Endothelial cell of umbilical vein (primary cell): ENCODE data around the gene VAT1. TPM values are rescaled to one million over a fixed set of nuclear protein-coding genes. Genes with fewer than 3 reads are reported as not detected.

ENCODE experiments used
- BruUV-seq: library from RNA; stranded (reverse); fragments of 400-500 nt; replicated peaks from 2 replicates; lab custom pipeline; 2021; lab: Mats Ljungman, UMichigan
- CTCF ChIA-PET: fragments of 300-600, 350-600 bp; sonication (Branson Sonifier 250); formaldehyde crosslinking; loops from one replicate; lab custom pipeline; 2021; ENCODE audit warnings: antibody characterized with exemption, inconsistent platforms; lab: Charles Lee
- POLR2A ChIA-PET: fragments of 300-600, 350-600 bp; sonication (Branson Sonifier 250); formaldehyde crosslinking; loops from one replicate; lab custom pipeline; 2021; ENCODE audit warnings: antibody characterized with exemption, inconsistent platforms; lab: Charles Lee
- DNase-seq: peaks from one replicate; pipeline ENCODE4 v3.0.0-alpha.2; 2011; ENCODE audit warnings: low read depth, low spot score
- FAIRE-seq: peaks from 2 replicates; lab custom pipeline; 2011; peaks lifted over from hg19 to GRCh38; lab: Jason Lieb, UNC
- H2AFZ ChIP-seq: 2 replicates; pipeline ENCODE4 v1.6.0; 2012; ENCODE audit warnings: low read depth, low read length, control low read depth, inconsistent platforms
- H3K27ac ChIP-seq: 2 replicates; pipeline ENCODE4 v1.5.1; 2011; ENCODE audit warnings: low read depth, mild to moderate bottlenecking, control low read depth, low read length, moderate library complexity; ENCODE audit not compliant: insufficient read depth
- H3K27me3 ChIP-seq, 2 experiments: 2 replicates each; pipeline versions ENCODE4 v1.6.0 to v1.6.1; 2011; ENCODE audit warnings: low read length in 2 of 2, mixed read lengths in 1 of 2; ENCODE audit not compliant: control insufficient read depth in 2 of 2, insufficient read depth in 2 of 2
- H3K36me3 ChIP-seq, 2 experiments: 2 replicates in 1 of 2; 3 replicates in 1 of 2; pipeline ENCODE4 v1.5.1; 2011; ENCODE audit warnings: low read length in 2 of 2, mild to moderate bottlenecking in 1 of 2, moderate library complexity in 1 of 2; ENCODE audit not compliant: control insufficient read depth in 2 of 2, insufficient read depth in 2 of 2; ENCODE audit errors: extremely low read depth in 1 of 2
- H3K4me1 ChIP-seq: 3 replicates; pipeline ENCODE4 v1.5.1; 2011; ENCODE audit warnings: mild to moderate bottlenecking, low read length; ENCODE audit not compliant: control insufficient read depth, insufficient read depth; ENCODE audit errors: extremely low read depth
- H3K4me2 ChIP-seq: 2 replicates; pipeline ENCODE4 v1.6.1; 2011; ENCODE audit warnings: low read length, control low read depth, mixed read lengths; ENCODE audit not compliant: insufficient read depth
- H3K4me3 ChIP-seq, 3 experiments: fragments of 200-600 bp in 1 of 3; sonication (generic), shearing (Covaris generic) in 1 of 3; replicated peaks in 1 of 3; 2 replicates each; pipeline ENCODE4 v1.5.1; 2011 to 2016; ENCODE audit warnings: control low read depth in 3 of 3, low read length in 3 of 3, mild to moderate bottlenecking in 2 of 3, inconsistent platforms in 1 of 3, low read depth in 1 of 3, moderate library complexity in 1 of 3; ENCODE audit not compliant: insufficient read depth in 1 of 3
- H3K79me2 ChIP-seq: 2 replicates; pipeline ENCODE4 v1.6.0; 2012; ENCODE audit warnings: low read length, inconsistent platforms; ENCODE audit not compliant: control insufficient read depth, insufficient read depth
- H3K9ac ChIP-seq: replicated peaks from 2 replicates; pipeline ENCODE3; 2011; ENCODE audit warnings: low read length, control low read depth; ENCODE audit not compliant: insufficient read depth; ENCODE audit errors: extremely low read depth
- H3K9me1 ChIP-seq: replicated peaks from 3 replicates; pipeline ENCODE4 v1.6.0; 2011; ENCODE audit warnings: mild to moderate bottlenecking, low read length; ENCODE audit not compliant: control insufficient read depth, insufficient read depth; ENCODE audit errors: extremely low read depth
- H3K9me3 ChIP-seq: replicated peaks from 2 replicates; pipeline ENCODE4 v1.5.1; 2012; ENCODE audit warnings: low read length, inconsistent platforms; ENCODE audit not compliant: control insufficient read depth, insufficient read depth
- H4K20me1 ChIP-seq: replicated peaks from 2 replicates; pipeline ENCODE3; 2011; ENCODE audit warnings: mild to moderate bottlenecking, low read length; ENCODE audit not compliant: control insufficient read depth, insufficient read depth; ENCODE audit errors: extremely low read depth
- CTCF ChIP-seq, 2 donors: IDR thresholded peaks; 1 replicate in 1 of 2; 2 replicates in 1 of 2; pipeline ENCODE4 v1.5.1; 2011; ENCODE audit warnings: low read length in 2 of 2, mild to moderate bottlenecking in 2 of 2, moderate library complexity in 2 of 2, control low read depth in 1 of 2, inconsistent platforms in 1 of 2, low read depth in 1 of 2; ENCODE audit not compliant: insufficient read depth in 1 of 2; ENCODE audit errors: extremely low read depth in 1 of 2
- EZH2 ChIP-seq: IDR thresholded peaks from 2 replicates; pipeline ENCODE4 v1.6.1; 2012; ENCODE audit warnings: borderline replicate concordance, low read depth, mild to moderate bottlenecking, moderate library complexity, low read length, inconsistent platforms; ENCODE audit not compliant: severe bottlenecking
- FOS ChIP-seq: IDR thresholded peaks from 2 replicates; pipeline ENCODE4 v1.6.1; 2011; ENCODE audit warnings: mild to moderate bottlenecking, low read length, moderate library complexity, borderline replicate concordance; ENCODE audit not compliant: insufficient read depth
- GATA2 ChIP-seq: IDR thresholded peaks from 2 replicates; pipeline ENCODE4 v1.7.0; 2011; ENCODE audit warnings: low read depth, mild to moderate bottlenecking, moderate library complexity, mixed read lengths, low read length; ENCODE audit not compliant: insufficient read length, insufficient read depth
- JUN ChIP-seq: IDR thresholded peaks from 2 replicates; pipeline ENCODE4 v1.6.1; 2011; ENCODE audit warnings: borderline replicate concordance, low read depth; ENCODE audit not compliant: insufficient read length, insufficient read depth
- MAX ChIP-seq: IDR thresholded peaks from 2 replicates; pipeline ENCODE4 v1.6.1; 2011; ENCODE audit not compliant: insufficient read depth, insufficient read length
- MYC ChIP-seq: IDR thresholded peaks from one replicate; pipeline ENCODE4 v1.6.1; 2011; ENCODE audit warnings: mild to moderate bottlenecking, low read depth, low read length
- POLR2A ChIP-seq: IDR thresholded peaks from 2 replicates; pipeline ENCODE4 v1.6.1; 2012; ENCODE audit warnings: low read depth, mild to moderate bottlenecking, control low read depth, low read length
- dilution Hi-C: fragments of 300-500 bp; cut with MboI; formaldehyde crosslinking; loops from one replicate; pipeline ENCODE4 v1.15.0; 2019; ENCODE audit warnings: low sequenced_read_pairs; ENCODE audit not compliant: extremely low pct_ligation_motif_present
- intact Hi-C: fragments of 100-400 bp; cut with micrococcal nuclease; formaldehyde crosslinking; loops from one replicate; pipeline ENCODE4 v1.10.0; 2022
- polyA plus RNA-seq, 4 experiments: library from polyadenylated mRNA; depleted of rRNA in 3 of 4; stranded (reverse) in 3 of 4; unstranded in 1 of 4; fragments of >200 nt; gene quantifications; 2 replicates each; pipeline versions ENCODE4 v1.2.1 to v1.2.3, GENCODE V29; 2011 to 2012; ENCODE audit warnings: missing spikeins in 1 of 4
- total RNA-seq: library from RNA; stranded (reverse); gene quantifications from 2 replicates; pipeline ENCODE4 v1.2.3, GENCODE V29; 2021

VAT1 gene
- total and polyA plus RNA-seq, 2 donors (not counting 3 experiments of a cell fraction or from before 2014, with no cell fraction given) = 339 to 482 TPM

- no peak overlapping the region for H3K4me3 ChIP-seq
- no peak for DNase-seq
- H4K20me1 ChIP-seq = no peaks in the 10 kb centered on the region
- no peak overlapping the region for H3K27ac ChIP-seq
- no peaks in the 10 kb centered on the region for H3K9me3 ChIP-seq
- no peaks in the 10 kb centered on the region for H3K27me3 ChIP-seq
- no peaks in the 10 kb centered on the region for H3K9me1 ChIP-seq
- H3K9ac ChIP-seq = no peak overlapping the region
- peaks cover 3 to 34% of the 10 kb centered on the region in 2 experiments for H3K36me3 ChIP-seq
- no TSS peak for BruUV-seq
- peaks cover 23% of the 10 kb centered on the region for H3K4me1 ChIP-seq
- no peak for FAIRE-seq
- dilution Hi-C loops (no loop called here), intact Hi-C loops (no loop called here)
- peaks cover 14% of the 10 kb centered on the region for H3K79me2 ChIP-seq
- no peak overlapping the region for H3K4me2 ChIP-seq
- no peak overlapping the region for H2AFZ ChIP-seq
- ChIA-PET POLR2A (no interaction called here), CTCF (no interaction called here)
- TF ChIP-seq POLR2A = peak; percentile 26
- TF ChIP-seq JUN = no peak
Measured at GRCh38 chr17:43014020-43014648, 8.1 kb downstream of the VAT1 start.

DNA sequence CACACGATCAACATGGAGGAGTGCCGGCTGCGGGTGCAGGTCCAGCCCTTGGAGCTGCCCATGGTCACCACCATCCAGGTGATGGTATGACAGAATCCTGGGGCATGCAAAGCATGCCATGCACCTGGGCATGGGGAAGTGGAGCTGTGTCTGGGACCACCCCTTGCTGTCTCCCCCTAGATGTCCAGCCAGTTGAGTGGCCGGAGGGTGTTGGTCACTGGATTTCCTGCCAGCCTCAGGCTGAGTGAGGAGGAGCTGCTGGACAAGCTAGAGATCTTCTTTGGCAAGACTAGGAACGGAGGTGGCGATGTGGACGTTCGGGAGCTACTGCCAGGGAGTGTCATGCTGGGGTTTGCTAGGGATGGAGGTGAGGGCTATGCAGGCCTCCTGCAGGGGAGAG is 8.9 kb downstream of the VAT1 start:
- dilution Hi-C loops = no loop called here
- FAIRE-seq (no peak), DNase-seq (no peak)
- no peaks in the 10 kb centered on the region for H4K20me1 ChIP-seq
- intact Hi-C loops = no loop called here
- peaks cover 3 to 30% of the 10 kb centered on the region in 2 experiments for H3K36me3 ChIP-seq
- BruUV-seq = no TSS peak
- ChIA-PET CTCF (interaction anchor here (1.0 to 2.4 kb wide), 2 partner anchors 11 to 15 kb away, joined by 4 to 8 read pairs; partner anchors contain the start of gene RPL27), POLR2A (interaction anchor here (1.0 kb wide), 1 partner anchor 15 kb away, joined by 4 read pairs; no protein-coding TSS in a partner anchor)
- no peak overlapping the region for H3K9ac ChIP-seq
- peaks cover 7% of the 10 kb centered on the region for H3K79me2 ChIP-seq
- no peaks in the 10 kb centered on the region for H3K27me3 ChIP-seq
- no peak overlapping the region for H3K27ac ChIP-seq
- H3K9me1 ChIP-seq = no peaks in the 10 kb centered on the region
- no peak overlapping the region for H3K4me3 ChIP-seq
- peaks cover 14% of the 10 kb centered on the region for H3K4me1 ChIP-seq
- no peak overlapping the region for H3K4me2 ChIP-seq
- H3K9me3 ChIP-seq = no peaks in the 10 kb centered on the region
- H2AFZ ChIP-seq = no peak overlapping the region
- no peak for TF ChIP-seq FOS
- no peak for TF ChIP-seq CTCF (IDR thresholded peaks at IDR 0.05; ENCODE audit: extremely low read depth in 1 of 2, insufficient read depth in 1 of 2, low read depth in 1 of 2, low read length in 2 of 2)
- TF ChIP-seq MAX = no peak
- no peak for TF ChIP-seq JUN
- no peak for TF ChIP-seq POLR2A
- TF ChIP-seq GATA2 = no peak
- no peak for TF ChIP-seq EZH2
- no peak for TF ChIP-seq MYC
